Measurements from ENCODE around the gene OSBPL10.

DNA sequence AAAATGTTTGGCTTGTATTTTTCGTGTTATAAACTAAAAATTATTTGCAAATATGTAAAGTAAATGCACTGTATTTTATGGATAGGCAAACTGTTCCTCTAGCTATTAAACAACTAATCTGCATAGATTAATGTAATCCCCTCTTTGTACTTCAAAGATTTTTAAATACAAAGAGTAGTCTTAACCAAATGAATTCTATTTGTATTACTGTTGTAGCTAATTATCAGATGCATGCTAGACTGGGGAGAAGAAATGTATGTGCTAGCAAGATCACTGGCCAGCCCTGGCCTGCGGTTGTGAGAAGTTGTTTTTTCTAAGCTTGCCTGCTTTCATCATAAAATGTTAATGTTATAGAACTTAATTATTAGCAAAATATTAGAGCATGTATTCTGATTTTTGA, 355.7 kb downstream of the OSBPL10 start:
- TF ChIP-seq CTCF (IDR thresholded peaks at IDR 0.05), result no peak
- no peak for TF ChIP-seq EP300 (IDR thresholded peaks at IDR 0.05)

Measured in ovary (tissue), 3 donors.